Stimulated activated CD8-positive, alpha-beta memory T cell treated with anti-CD3 and anti-CD28 coated beads, Interleukin-12 subunit alpha, Interleukin-12 subunit beta, amount 100 ng/mL, for 24 hours (primary cell): ENCODE measurements around the gene SCUBE1.

Source experiments
- DNase-seq: peaks from one replicate; pipeline ENCODE4 v3.0.0-alpha.2; 2020; ENCODE audit errors: extremely low read depth

Gene SCUBE1

DNA sequence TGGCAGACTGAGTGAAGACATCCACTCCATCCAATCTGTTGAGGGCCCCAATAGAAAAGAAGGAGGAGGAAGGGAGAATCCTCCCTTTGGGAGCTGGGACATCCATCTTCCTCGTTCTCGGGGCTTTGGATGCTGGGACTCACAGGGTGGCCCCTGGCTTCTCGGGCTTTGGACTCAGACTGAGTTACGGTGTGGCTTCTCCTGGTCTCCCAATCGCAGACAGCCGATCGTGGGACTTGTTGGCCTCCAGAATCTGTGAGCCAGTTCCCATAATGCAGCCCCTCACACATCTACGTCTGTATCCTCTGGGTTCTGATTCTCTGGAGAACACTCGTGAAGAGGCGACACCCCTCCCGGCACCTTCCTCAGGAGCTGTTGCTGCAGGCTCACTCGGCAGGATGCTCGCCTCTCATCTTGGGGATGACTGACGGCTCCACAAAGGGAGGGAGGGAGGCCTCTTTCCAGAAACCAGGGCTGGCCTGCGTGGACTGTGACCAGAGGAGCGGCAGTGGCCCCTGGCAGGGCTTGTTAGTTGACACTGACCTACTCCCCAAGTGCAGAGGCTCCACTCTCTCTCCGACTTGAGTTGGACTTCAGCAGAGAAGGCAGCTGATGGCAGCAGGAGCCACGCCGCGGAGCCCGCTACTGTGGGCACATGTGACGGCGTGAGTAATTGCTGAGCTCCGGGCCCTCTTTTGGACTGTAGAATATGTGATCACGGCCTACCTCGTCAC lies 141.5 kb downstream of the SCUBE1 start:
- DNase-seq = no peak

DNA sequence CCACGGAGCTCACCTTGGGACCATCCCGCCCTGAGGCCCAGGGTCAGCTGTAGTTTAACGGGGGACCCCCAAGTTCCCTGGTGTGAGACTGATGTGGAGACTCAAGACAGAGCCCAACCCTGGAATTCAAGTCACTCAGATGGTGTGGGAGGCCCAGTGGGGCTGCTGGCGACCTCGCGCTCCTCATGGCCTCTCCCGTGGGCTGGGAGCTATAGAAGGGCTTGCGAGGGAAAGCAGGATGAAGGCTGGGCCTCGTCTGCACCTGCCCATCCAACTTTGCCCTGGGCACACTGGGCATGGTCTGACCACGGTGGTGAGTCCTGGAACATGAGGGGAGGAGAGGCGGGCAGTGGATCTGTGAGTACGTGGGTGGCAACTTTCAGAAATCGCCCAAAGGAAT lies 142.6 kb downstream of the SCUBE1 start:
- no peak for DNase-seq

DNA sequence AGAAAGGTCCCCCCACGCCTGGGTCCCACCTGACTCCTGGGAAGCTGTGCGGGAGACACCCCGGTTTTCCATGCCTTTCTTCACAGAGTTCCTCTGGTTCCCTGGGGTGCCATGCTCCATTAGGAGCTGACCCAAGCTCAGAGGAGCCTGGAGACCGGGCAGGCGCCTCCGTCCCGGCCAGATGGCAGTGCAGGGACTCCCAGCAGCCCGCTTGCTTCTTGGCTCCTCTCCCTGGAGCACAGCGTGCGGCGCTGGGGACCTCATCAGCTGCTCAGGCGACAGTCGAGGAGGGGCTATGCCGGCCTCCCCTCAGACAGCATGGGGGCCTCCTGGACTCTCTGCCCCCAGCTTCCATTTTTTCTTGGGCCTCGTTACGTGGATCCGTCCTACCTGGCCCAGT lies 143.1 kb downstream of the SCUBE1 start:
- DNase-seq = no peak

DNA sequence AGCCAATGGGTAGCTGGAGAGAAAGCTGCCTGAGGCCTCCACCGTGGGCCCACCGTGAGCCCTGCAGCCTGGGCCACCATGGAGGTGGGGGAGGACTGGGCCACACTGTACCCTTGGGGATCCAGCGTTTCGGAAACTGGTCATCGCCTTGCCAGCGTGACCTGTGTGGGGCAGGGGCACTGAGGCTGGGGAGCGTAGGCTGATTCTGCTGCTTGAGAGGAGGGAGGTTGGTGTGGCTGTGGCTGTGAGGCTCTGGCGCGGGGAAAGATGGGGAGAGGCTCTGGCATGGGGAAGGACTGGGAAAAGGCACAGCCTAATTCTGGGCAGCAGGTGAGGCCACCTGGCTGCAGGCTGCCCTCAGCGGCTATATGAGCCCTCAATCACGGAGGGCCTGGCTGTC lies 143.6 kb downstream of the SCUBE1 start:
- DNase-seq = no peak

DNA sequence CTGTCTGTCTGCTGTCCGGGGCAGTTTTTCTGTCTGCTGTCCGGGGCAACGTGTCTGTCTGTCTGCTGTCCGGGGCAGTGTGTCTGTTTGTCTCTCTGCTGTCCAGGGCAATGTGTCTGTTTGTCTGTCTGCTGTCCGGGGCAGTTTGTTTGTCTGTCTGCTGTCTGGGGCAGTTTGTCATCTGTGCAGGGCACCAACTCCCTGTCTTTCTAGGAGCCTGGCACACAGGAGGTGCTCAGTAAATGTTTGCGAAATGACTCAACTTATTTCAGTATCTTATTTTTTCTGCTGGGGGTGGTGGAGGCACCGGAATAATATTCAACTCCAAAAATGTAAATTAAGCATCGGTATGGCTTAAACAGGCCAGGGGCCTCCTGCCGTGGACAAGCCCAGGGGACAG lies 144.2 kb downstream of the SCUBE1 start:
- no peak for DNase-seq

DNA sequence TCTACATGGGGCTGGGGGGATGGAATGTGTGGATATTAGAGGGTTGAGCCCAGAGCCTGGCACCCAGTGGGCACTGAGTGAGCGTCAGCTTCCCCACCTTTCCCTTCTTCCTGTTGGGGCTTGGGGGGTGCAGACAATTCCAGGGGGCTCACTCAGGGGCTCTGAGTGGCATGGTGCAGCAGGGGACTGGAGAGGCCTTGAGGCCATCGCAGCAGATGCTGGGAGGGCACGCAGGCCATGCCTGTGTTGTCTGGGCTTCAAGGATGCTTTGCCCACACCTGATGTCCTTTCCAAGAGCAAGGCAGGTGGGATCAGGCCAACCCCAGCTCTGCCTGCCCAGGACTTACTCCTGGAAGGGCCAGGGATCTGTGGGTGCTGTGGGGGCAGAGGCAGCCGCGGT lies 145.0 kb downstream of the SCUBE1 start:
- DNase-seq = no peak

DNA sequence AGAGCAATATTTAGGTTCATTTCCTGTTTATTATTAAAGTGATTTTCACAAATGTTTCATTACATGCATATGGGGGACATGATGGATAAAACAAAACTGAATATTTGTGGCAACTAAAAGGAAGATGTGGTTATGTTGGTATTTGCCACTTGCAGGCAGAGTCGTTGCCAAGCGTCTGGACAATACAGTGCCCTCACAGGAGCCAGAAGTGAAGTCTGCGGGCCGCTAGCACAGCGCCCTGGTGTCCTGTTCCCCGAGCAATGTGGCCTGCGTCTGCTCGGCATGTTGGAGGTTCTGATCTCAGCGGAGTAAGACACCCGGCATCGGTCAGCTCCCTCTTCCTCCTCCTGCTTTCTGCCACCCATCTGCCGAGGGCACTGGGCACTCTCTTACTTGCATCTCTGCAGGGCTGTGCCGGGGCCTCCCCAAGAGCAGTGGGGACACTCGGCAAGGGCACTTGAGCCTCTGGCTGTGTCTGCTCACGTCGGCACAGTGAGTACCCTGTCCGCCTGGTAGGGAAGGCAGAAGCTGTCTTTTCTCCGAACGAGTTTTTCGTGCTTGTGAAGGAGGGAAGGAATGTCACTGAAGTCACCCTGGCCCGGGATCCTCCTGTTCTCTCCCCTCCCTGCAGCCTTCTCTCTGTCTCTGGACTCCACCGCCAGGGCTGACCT lies 145.8 kb downstream of the SCUBE1 start:
- DNase-seq = no peak

DNA sequence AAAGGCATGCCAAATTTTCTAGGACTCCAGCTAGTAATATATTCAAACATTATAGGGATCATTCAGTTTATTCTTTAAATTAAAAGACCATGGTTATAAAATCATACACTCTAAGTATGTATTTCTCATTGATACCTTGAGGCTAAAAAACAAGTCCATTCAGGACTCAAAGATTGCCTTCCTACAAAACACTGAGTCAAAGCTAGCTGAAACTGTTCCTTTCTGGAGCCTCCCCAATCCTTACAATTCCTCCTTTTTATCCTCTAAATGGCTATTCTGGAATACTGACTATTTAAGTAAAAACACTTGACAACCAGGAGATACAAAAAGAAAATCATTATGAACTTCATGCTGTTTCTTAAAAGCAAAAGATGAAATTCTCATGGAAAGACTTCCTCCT lies 151.3 kb downstream of the SCUBE1 start:
- DNase-seq = no peak

DNA sequence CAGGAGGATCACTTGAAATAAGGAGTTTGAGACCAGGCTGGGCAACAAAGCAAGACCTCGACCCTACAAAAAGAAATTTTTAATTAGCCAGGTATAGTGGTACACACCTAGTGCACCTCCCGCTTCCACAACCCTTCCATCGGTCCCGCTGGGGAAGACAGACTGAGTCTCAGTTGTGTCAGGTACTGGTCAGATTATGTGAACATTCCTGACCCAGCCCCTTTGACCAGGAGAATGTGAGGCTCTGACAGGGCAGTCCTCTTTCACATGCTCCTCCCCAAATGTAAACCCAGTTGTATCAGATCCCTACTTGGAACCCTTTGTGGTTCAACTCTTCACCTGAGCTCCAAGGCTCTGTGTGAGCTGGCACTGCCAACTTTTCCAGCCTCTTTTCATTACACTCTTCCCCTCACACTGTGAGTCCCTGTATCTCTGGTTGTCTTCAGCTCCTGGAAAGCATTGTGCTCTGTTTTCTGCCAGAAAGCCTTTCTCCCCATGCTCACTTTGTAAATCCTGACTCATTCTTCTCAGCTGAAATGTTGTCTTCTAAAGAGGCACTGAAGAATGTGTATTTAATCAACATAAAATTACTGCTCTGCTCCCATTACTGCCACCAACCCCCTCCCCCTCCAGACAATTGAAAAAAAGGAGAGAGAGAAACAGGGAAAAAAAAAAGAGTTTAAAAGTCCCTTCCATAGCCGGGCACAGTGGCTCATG lies 154.2 kb downstream of the SCUBE1 start:
- no peak for DNase-seq

DNA sequence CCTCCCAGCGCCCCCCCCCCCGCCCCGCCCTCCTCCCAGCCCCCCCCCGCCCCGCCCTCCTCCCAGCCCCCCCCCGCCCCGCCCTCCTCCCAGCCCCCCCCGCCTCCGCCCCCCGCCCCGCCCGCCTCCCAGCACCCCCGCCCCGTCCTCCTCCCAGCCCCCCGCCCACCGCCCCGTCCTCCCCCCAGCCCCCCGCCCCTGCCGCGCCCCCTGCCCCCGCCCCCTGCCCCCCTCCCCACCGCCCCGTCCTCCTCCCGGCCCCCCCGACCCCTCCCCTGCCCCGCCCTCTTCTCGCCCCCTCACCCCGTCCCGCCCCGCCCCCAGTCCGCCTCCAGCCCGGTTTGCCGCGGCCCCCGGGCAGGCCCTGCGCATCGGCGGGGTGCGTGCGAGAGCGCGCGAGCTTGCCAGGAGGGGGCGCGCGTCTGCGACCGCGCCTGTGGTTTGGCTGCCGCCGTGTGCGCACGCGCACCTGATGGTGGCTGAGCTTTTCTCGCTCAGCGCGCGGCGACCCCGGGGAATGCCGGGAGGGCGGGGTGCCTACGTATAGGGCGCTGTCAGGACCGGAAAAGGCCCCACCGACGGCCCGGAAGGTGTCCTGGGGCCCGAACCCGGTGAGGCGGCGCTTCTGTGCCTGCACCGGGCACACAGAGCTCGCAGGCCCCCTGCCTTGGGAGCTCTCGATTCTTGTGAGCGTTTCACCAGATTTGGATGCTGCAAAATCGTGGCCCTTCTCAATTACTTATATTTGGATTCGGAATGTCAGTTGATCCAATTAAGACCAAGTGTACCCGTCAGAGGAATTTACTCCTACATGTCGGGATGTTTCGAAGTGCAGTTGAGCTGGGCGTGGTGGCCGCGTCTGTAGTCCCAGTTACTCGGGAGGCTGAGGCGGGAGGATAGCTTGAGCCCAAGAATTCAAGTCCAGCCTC lies 155.7 kb downstream of the SCUBE1 start:
- peak; percentile 92 for DNase-seq

DNA sequence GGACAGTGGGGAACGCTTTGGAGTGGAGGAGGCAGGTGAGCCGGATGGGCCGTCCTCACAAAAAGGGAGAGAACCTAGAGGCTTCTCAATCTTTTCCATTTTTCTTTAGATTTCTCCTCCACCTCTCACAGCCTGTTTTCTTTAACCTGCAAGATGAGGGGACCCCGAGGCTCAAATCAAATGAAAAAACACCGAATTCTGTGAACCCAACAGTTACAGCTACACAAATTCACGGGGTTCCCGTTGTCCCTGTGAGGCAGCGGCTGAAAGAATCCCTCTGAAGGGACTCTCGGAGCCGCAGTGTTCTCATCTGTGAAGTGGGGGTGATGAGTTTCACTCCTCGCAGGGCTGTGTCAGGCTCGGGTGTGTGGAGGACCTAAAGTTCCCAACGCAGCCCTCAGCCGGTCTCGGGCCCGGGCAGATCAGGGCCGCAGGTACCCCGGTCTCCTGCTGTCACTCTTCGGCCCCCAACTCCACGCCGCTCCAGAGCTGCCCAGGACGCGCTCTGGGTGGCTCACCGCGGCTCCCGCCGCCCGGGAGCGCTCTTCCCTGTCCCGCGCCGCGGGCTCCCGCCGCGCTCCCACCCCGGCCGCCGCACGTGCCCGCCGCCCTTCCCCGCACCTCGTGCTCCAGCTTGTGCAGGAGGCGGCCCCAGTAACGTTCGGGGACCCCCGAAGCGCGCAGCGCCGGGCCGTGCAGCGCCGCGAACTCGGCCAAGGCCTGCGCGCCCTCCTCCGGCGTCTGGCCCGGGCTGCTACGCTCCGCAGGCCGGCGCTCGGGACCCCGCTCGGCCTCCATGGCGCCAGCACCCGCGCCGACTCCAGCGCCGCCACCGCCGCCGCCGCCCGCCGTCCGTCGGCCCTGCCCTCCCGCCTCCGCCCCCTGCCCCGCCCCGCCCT lies 156.7 kb downstream of the SCUBE1 start, which contains the start of gene TTLL12:
TTLL12 (minus strand) TSS at position 863 of the 899 bp plus-strand sequence; CDS start at position 798, 65 bp downstream.
- DNase-seq = peak; percentile 30

DNA sequence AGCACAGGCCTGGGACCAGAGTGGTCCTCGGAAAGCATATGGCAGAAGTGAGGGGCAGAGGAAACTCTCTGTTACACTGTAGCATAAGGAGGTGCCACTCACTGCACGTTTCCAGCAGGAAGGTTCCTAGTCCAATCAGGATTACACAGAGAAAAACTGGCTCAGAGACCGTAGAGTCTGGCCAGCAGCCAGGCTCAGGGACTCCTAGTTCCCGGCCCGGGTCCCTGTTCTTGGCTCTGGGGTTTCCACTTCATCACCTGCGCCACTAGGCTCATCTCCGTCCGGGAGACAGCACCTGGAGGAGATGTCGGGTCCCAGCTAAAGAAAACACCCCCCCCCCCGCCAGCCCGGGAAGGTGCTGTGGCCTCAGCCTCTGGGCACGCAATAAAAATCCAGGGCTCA lies 157.3 kb downstream of the SCUBE1 start:
- DNase-seq = no peak

DNA sequence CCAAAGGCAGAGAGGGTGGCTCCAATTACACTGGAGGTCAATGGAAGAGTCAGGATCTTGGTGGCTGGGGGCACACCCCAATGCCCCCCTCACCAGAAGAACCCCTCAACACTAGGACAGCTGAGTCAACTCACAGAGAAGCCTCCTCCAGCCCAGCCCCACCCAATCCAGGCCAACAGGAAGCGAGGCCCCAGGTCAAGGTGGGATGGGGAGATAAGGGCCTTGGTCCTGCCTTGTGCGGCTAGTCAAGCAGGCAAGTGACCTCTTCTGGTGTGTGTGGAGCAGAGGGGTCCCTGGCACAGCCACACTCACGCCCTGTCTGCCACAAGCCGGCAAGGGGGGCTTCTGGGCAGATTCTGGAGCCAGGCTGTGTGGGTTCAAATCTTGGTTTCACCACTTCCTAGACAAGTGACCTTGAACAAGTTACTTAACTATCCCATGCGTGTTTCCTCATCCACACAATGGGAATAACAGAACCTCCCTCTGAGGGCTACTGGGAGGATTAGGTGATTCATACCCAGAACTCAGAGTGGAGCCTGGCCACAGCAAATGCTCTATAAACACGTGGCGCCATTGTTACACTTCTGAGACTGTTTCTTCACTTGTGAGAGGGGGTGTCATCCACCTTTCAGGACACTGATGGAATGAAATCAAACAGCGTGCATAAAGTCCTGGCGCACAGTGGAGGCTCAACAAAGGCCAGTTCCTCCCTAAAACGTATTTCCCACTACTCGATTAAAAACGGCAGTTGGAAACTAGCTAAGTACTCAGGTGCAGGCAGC lies 159.5 kb downstream of the SCUBE1 start:
- no peak for DNase-seq

DNA sequence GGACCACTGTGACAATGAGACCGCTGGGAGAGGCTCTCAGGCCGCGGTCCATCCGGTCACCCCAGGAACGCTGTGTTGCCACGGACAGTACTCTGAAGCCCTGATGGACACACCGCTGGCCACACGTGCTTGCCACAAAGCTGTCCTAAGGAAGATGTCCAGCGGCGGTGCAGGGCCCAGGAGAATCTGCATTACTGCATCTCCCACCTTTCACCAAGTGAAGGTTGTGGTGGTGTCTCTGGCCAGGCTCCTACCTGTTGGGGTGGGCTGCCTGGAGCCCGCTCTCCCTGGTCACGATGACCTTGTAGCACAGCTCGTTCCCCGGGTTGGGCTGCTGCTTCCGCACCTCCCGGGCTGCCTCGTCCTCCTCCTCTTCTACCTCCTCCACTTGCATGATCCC lies 160.4 kb downstream of the SCUBE1 start:
- no peak for DNase-seq

DNA sequence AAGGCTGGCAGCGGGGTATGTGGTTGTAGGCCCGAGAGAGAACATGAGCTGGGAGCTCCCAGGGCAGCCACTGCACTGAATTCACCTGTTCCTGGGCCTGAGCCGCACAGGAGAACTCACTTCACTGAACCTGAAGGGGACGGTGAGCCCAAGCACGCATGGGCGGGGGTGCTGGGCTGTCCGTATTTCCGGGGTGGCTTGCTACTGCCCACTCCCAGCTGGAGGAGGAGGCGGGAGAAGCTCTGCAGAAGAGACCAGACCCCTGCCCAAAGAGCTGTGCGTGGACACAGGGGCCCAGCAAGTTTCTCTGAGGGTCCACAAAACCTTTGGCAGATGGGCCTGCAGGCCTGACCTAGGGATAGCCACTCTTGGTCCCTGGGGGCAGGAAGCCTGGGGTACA lies 161.1 kb downstream of the SCUBE1 start:
- no peak for DNase-seq

DNA sequence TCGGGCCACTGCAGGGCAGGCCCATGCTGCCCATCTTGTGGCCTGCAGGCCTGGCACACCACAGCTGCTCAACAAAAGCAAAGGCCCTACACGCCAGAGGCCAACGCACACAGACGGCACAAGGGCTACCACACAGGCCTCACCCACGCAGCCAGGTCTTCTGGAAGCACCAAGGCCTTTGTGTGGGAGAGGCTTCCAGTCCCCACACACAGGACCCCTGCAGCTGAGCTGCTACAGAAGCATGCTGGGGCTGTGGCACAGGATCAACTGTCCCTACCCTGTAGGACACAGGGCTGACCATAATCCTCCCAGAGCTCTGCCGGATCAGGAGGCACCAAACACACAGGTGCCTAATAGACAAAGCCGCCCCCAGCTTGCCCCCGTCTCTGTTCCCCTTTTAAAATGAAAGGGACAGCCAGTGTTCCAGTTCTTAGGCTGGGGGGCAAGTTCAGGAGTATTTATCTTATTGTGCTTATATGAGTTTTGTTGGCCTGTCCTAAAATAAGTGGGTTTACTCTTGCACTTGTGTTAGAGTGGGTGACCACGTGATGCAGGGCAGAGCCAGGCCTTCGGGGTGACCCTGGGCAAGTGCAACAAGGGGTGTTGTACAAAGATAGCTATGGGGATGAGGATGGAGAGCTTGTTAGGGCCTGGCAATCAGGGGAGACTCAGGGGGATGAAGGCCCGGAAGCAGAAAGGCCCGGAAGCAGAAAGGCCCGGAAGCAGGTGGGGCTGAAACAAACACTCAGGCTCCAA lies 161.7 kb downstream of the SCUBE1 start:
- no peak for DNase-seq

DNA sequence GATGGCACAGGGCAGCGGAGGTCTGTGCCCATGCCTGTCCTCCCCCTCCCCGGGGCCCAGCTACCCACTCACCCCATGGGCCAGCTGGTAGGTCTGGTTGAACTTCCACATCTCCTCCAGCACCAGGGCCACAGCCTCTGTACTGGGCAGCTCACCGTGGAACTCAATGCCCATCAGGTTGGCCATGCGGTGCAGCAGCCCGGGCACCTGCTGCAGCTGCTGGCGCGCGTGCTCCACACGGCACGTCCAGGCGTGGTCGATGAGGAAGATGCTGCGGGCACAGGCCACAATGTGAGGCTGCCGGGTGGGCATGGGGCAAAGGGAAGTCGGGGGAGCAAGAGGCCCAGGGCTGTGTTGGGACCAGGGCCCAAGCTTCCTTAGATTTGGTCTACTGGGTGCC lies 162.5 kb downstream of the SCUBE1 start:
- DNase-seq = no peak

DNA sequence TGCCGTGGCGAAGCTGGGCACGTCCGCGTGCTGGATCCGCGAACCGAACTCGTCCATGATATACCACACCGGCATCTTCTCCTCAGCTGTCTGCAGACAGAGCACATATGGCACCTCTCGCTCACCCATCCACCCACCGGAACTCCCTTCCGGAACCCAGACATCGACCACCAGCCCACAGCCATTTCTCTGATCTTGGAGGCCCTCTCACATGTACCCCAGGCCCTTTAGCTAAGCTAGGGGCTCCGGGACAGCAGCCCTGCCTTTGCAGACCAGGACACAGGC lies 163.3 kb downstream of the SCUBE1 start:
- no peak for DNase-seq

DNA sequence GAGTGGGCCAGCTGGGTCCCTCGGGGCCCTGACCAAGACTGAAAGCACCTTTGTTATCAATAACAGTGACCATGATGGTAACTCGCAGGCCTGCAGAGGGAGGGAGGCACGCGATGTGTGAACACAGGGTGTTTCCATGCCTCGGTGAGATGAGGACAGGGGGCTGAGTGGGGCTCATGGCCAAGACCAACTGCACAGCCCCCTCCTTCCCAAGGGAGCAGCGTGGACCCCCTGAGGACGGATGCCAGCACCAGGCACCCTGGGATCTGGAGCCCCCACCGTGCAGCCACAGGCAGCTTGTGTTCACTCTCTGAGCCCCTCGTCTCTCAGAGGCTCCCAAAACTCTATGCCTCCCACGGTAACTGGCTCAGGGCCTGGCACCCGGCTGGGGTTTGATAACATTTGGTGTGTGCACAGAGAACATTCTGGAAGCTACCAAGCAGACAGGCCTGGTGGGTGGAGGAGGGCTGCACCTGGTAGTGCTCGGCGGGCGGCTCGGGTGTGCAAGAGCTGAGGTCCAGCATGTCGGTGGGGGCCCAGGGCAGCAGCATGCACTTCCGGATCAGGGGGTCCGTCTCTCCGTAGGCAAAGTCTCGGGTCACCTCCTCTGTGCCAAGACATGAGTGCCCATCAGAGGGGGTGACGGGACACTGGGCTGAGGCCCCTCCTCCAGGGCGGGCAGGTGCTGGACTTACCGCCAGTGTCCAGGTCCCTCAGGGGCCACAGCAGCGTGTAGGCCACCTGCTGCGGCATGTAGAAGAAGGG lies 163.8 kb downstream of the SCUBE1 start:
- no peak for DNase-seq
